H1 (cell line): ENCODE results near the gene RPL19.

Experiments used
- CEBPB ChIP-seq: IDR thresholded peaks from 2 replicates; pipeline ENCODE4 v1.6.1; 2012; ENCODE audit warnings: low read depth, low read length
- CHD1 ChIP-seq: IDR thresholded peaks from 2 replicates; pipeline ENCODE4 v1.6.1; 2012; ENCODE audit warnings: low read depth, low read length, improper control_type of control experiment
- CTCF ChIP-seq, 3 experiments: IDR thresholded peaks; 1 replicate in 2 of 3; 2 replicates in 1 of 3; pipeline versions ENCODE4 v1.5.1 to v1.6.1; 2011; ENCODE audit warnings: low read length in 3 of 3, mild to moderate bottlenecking in 3 of 3, inconsistent platforms in 2 of 3, low read depth in 1 of 3, moderate library complexity in 1 of 3; ENCODE audit not compliant: insufficient read depth in 1 of 3; ENCODE audit errors: control extremely low read depth in 1 of 3
- EZH2 ChIP-seq: fragments of 200-600 bp; sonication (generic); IDR thresholded peaks from 2 replicates; pipeline ENCODE4 v1.7.1; 2012; ENCODE audit warnings: low read depth, mild to moderate bottlenecking, moderate library complexity, low read length, inconsistent platforms; ENCODE audit not compliant: severe bottlenecking
- HDAC2 ChIP-seq, 2 experiments: fragments of 300-600 bp in 1 of 2; sonication (generic) in 1 of 2; IDR thresholded peaks; 2 replicates each; pipeline ENCODE4 v1.6.1; 2011 to 2012; ENCODE audit warnings: low read depth in 2 of 2, low read length in 2 of 2, mild to moderate bottlenecking in 2 of 2, moderate library complexity in 2 of 2, borderline replicate concordance in 1 of 2, inconsistent platforms in 1 of 2
- POLR2AphosphoS5 ChIP-seq: IDR thresholded peaks from 2 replicates; pipeline ENCODE4 v1.6.1; 2011; ENCODE audit warnings: low read depth, low read length
- TCF12 ChIP-seq: IDR thresholded peaks from 2 replicates; pipeline ENCODE4 v1.6.1; 2011; ENCODE audit warnings: low read depth, mild to moderate bottlenecking, low read length
- YY1 ChIP-seq: IDR thresholded peaks from 2 replicates; pipeline ENCODE4 v1.6.1; 2011; ENCODE audit warnings: low read depth, mild to moderate bottlenecking, low read length

GRCh38 chr17:39171933-39172332 lies 28.1 kb upstream of the RPL19 start:
- TF ChIP-seq TCF12 (no peak), HDAC2 (IDR thresholded peaks at IDR 0.05; ENCODE audit: borderline replicate concordance in 1 of 2, low read depth in 2 of 2, low read length in 2 of 2) (no peak), CEBPB (no peak), CTCF (IDR thresholded peaks at IDR 0.05; ENCODE audit: control extremely low read depth in 1 of 3, insufficient read depth in 1 of 3, low read depth in 1 of 3, low read length in 3 of 3) (no peak), YY1 (no peak), POLR2AphosphoS5 (no peak), CHD1 (no peak), EZH2 (no peak)
